Gastrocnemius medialis (tissue), 4 donors: ENCODE measurements around the gene RHEB.

Experiments used
- CTCF ChIP-seq, 5 experiments: fragments of 450-650 bp in 3 of 5; fragments of 200-600 bp in 2 of 5; sonication (generic) in 2 of 5; IDR thresholded peaks in 4 of 5; conservative IDR thresholded peaks in 1 of 5; 1 replicate in 4 of 5; 2 replicates in 1 of 5; pipeline ENCODE4 v1.5.1; 2016 to 2019; ENCODE audit warnings: antibody characterized with exemption in 5 of 5, mild to moderate bottlenecking in 3 of 5, moderate library complexity in 3 of 5
- POLR2A ChIP-seq, 2 donors: fragments of 450-650 bp; IDR thresholded peaks; one replicate each; pipeline ENCODE4 v1.6.1; 2017; ENCODE audit warnings: antibody characterized with exemption in 2 of 2, mild to moderate bottlenecking in 2 of 2, moderate library complexity in 2 of 2

DNA sequence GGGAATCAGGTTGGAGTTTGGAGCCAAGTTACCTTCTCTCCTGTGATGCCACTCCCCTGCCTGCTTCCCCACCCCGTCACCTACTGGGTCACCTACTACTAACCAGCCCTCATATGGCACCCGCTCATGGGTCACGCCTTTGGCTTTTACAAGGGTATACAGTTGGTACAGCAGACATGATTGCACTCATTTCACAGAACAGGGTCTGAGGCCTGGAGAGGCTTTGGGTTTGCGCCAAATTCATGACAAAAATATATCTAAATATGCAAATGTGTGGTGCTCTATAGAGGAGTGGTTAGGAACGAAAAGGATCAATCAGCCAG lies 90.5 kb downstream of the RHEB start:
- no peak for TF ChIP-seq CTCF (IDR thresholded peaks at IDR 0.05 in 4 of 5, conservative IDR thresholded peaks at IDR 0.05 in 1 of 5)
- no peak for TF ChIP-seq POLR2A (IDR thresholded peaks at IDR 0.05)
